HG02678 (cell line): ENCODE data around the gene ITGA4.

ENCODE experiments used
- ATAC-seq: cut with Tn5 transposase; IDR thresholded peaks from one replicate; pipeline ENCODE4 v1.9.1; 2021; ENCODE audit warnings: mild to moderate bottlenecking, moderate library complexity; ENCODE audit not compliant: unreplicated experiment

Gene ITGA4

DNA sequence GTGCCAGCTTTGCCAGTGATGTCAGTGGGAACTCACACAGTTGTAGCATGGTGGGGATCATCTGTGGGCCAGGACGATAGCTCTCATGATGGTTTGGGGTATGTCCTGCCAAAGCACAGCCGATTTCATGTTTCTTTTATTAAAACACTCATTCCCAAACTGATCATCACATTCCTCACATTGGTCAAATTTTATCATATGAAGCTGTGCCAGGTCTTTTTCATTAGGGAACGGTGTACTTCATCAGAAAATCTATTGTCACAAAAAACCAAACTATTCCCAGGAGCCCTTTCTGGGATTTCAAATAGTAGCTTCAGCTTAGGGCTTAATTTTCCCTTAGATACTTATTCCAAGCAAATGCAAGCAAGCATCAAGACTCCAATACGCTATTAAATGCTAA is 42.0 kb downstream of the ITGA4 start:
- no peak for ATAC-seq

- no peak for ATAC-seq
These were observed 43.0 kb downstream of the ITGA4 start for GRCh38 chr2:181500201-181500600.

GRCh38 chr2:181515719-181516118 is 58.5 kb downstream of the ITGA4 start:
- ATAC-seq, result no peak

GRCh38 chr2:181516992-181517391 is 59.8 kb downstream of the ITGA4 start:
- no peak for ATAC-seq

DNA sequence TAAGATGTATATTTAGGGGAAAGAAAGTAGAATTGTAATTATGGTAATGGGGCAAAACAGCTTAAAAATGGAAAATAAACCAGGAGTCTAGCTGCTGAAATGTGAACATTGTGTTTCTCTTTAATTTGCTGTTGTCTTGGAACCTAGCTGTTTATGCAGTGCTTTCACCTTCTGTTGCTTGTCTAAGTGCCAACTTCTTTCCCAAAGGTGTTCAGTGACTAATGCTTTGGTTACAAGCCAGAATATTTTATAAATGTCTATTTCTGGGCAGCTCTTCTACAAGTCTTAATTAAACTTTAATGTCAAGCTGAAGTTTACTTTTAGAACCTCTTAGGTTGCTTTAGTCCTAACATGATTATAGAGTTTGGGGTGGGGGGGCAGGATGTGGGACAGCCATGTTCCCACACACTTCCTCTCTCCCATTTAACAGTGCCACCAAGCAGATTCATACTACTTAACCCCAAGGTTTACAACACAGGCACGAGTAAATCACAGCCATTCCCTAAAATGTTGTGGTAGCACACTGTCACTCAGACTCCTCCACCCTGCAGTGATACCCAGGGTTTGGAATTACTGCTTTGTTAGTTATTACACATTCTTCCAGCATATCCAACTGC is 60.6 kb downstream of the ITGA4 start:
- ATAC-seq, result no peak

DNA sequence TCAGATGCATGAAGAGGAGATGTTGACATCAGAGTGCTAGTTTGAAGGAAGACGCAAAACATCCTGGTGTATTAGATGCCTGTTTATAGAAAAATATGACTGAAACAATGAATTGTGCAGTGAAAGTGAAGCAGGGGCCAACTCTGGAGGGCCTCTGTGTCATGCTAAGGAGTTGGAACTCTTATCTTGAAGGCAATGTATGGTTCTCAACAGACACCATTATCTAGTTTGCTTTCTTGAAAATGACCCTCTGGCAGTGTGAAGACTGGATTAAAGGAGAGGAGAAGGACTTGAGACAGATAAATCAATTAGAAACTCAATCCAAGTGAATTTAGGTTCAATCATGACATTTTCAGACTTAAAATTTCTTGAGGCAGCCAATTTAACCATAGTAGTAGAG is 63.1 kb downstream of the ITGA4 start:
- ATAC-seq, result no peak

GRCh38 chr2:181523756-181524155 is 66.6 kb downstream of the ITGA4 start:
- ATAC-seq, result no peak

DNA sequence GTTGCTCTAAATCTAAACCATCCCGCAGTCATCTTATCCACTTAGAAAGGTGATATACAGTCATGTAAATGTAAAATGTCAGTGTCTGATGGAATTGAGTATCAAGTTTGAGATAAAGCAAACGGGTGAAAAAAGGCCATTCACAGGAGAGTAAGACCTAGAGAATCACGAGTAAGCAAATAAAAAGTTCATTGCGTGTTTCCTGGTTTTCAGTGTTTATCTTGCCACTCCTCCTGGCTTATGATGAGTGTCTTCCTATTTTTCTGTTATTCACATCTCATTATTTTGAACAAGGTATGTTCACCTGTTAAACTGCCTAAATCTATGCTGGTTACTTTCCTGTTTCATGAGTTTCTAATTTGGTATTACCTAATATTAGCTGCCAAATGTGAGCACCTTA is 68.8 kb downstream of the ITGA4 start:
- ATAC-seq, result no peak

DNA sequence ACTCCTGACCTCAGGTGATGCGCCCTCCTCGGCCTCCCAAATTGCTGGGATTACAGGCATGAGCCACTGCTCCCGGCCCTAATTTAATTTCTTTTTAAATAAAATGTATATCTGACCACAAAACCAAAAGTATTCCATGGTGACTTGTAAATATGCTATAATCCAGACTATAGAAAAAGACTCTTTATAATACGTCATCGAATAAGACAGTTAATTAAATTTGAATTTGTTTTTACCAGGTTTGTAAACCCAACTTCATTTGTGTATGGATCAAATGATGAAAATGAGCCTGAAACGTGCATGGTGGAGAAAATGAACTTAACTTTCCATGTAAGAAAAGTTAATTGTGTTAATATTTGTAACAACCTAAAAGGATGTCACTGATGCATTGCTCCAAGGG is 69.9 kb downstream of the ITGA4 start:
- no peak for ATAC-seq

GRCh38 chr2:181528441-181528840 is 71.3 kb downstream of the ITGA4 start:
- no peak for ATAC-seq

GRCh38 chr2:181536730-181537129 is 79.5 kb downstream of the ITGA4 start:
- ATAC-seq, result no peak

- no peak for ATAC-seq
These were observed 83.2 kb downstream of the ITGA4 start for GRCh38 chr2:181540421-181540820.

GRCh38 chr2:181542170-181542569 is 85.0 kb downstream of the ITGA4 start:
- no peak for ATAC-seq

GRCh38 chr2:181546086-181546485 is 88.9 kb downstream of the ITGA4 start:
- ATAC-seq, result no peak

GRCh38 chr2:181552808-181553207 is 95.6 kb downstream of the ITGA4 start:
- ATAC-seq, result no peak

GRCh38 chr2:181553244-181553643 is 96.1 kb downstream of the ITGA4 start:
- ATAC-seq, result no peak

GRCh38 chr2:181554061-181554830 is 97.1 kb downstream of the ITGA4 start:
- no peak for ATAC-seq

- ATAC-seq, result no peak
These were observed 101.2 kb downstream of the ITGA4 start for GRCh38 chr2:181558371-181558770.

DNA sequence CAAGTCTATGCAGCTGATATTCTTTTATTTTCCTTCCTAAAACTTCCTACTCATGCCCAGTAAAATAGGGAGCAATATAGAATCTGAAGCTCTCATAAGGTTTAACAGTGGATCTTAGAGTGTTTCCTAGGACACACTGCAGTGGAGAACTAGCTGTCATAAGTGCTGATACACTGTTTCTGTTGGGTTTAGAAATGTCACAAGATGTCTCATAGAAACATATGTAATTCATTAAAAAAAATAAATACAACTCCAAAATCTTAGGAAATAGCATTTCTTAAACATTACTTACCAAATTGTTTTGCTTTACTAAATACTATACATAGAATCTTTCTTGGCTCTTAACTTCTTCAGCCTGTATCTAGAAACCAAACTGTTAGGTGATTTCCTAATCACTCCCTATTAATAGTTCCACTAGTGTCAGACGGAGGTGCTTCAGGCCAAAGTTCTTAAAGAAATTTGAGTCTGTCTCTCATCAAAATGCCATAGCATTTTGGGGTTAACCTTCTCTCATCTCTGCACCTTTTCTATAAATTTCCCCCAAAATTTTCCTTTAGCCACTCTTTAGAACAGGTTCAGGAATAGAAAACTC is 106.0 kb downstream of the ITGA4 start:
- no peak for ATAC-seq

GRCh38 chr2:181566334-181567032 is 109.3 kb downstream of the ITGA4 start:
- ATAC-seq, result no peak

DNA sequence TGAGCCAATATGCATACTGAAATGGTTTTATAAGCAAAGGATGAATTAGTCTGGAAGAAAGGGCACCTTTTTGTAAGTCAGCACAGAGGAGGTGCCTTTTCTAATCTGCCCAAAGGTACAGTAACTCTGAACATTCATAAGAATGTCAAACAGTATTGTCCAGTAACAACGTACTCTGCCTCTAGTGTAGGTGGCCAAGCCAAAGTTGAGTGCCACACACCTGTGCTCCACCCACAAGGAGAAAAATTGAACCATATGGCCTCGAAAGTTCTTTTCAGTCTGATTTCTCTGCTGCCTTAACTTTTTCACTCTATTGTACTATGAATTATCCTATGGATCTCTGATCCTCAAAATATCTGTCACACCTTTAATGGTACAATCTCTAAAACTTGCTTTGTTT is 112.9 kb downstream of the ITGA4 start:
- ATAC-seq, result no peak
